Uterus (tissue), 4 donors: ENCODE results near the gene GRK5. TPM values are rescaled to one million over a fixed set of nuclear protein-coding genes. Genes with fewer than 3 reads are reported as not detected.

Experiments
- DNase-seq, 2 donors: peaks; one replicate each; pipeline ENCODE4 v3.0.0-alpha.2; 2019 to 2020
- H3K27ac ChIP-seq, 2 donors: fragments of 200-600 bp; sonication (generic); 1 replicate in 1 of 2; 2 replicates in 1 of 2; pipeline ENCODE4 v1.5.1; 2016 to 2018
- H3K27me3 ChIP-seq, 2 donors: fragments of 200-600 bp; sonication (generic); one replicate each; pipeline ENCODE4 v1.5.1; 2018 to 2019; ENCODE audit warnings: control low read depth in 1 of 2
- H3K36me3 ChIP-seq, 2 donors: fragments of 200-600 bp; sonication (generic); one replicate each; pipeline ENCODE4 v1.5.1; 2019; ENCODE audit warnings: control low read depth in 1 of 2
- H3K4me1 ChIP-seq, 2 donors: fragments of 200-600 bp; sonication (generic); one replicate each; pipeline ENCODE4 v1.5.1; 2018 to 2019; ENCODE audit warnings: control low read depth in 1 of 2
- H3K4me3 ChIP-seq, 2 donors: fragments of 200-600 bp; sonication (generic); 1 replicate in 1 of 2; 2 replicates in 1 of 2; pipeline ENCODE4 v1.5.1; 2018 to 2019; ENCODE audit warnings: mild to moderate bottlenecking in 1 of 2
- H3K9me3 ChIP-seq, 2 donors: fragments of 200-600 bp; sonication (generic); one replicate each; pipeline ENCODE4 v1.5.1; 2019; ENCODE audit warnings: control low read depth in 1 of 2
- CTCF ChIP-seq, 4 experiments: fragments of 200-600 bp in 2 of 4; fragments of 450-650 bp in 2 of 4; sonication (generic) in 2 of 4; IDR thresholded peaks; one replicate each; pipeline ENCODE4 v1.5.1; 2016 to 2019; ENCODE audit warnings: antibody characterized with exemption in 4 of 4, mild to moderate bottlenecking in 2 of 4, moderate library complexity in 1 of 4
- POLR2A ChIP-seq, 2 donors: fragments of 450-650 bp; IDR thresholded peaks; one replicate each; pipeline ENCODE4 v1.6.1; 2016; ENCODE audit warnings: antibody characterized with exemption in 2 of 2, mild to moderate bottlenecking in 1 of 2, moderate library complexity in 1 of 2
- intact Hi-C: fragments of 100-400 bp; cut with DNase I; formaldehyde crosslinking; loops from one replicate; pipeline ENCODE4 v1.15.1; 2023; ENCODE audit warnings: low total_unique reads
- total RNA-seq, 4 donors: library from RNA; depleted of rRNA in 3 of 4; stranded (reverse); fragments of >200 nt in 3 of 4; gene quantifications; one replicate each; pipeline versions ENCODE4 v1.1.0 to v1.2.4, GENCODE V29; 2014 to 2023
- donor health status: DM: yes; HTN: yes; CAD: no.

The GRK5 gene
- total RNA-seq, 4 donors from 2014 or later: 11.6 to 34.6 (median 14.1) TPM

- intact Hi-C loops: no loop called here
- Histone ChIP-seq H3K9me3 (no peaks in the 10 kb centered on the region), H3K27ac (no peak overlapping the region), H3K4me3 (no peak overlapping the region), H3K27me3 (no peaks in the 10 kb centered on the region), H3K4me1 (peaks cover 6 to 10% of the 10 kb centered on the region in 2 donors), H3K36me3 (no peaks in the 10 kb centered on the region)
- DNase-seq: no peak
- TF ChIP-seq POLR2A (IDR thresholded peaks at IDR 0.05) (no peak), CTCF (IDR thresholded peaks at IDR 0.05) (no peak)
Observed at GRCh38 chr10:119337223-119337622, 129.9 kb downstream of the GRK5 start.

- no peaks in the 10 kb centered on the region for H3K9me3 ChIP-seq
- DNase-seq: no peak
- H3K27me3 ChIP-seq: no peaks in the 10 kb centered on the region
- H3K4me3 ChIP-seq: no peak overlapping the region
- intact Hi-C loops: no loop called here
- peaks cover 7 to 10% of the 10 kb centered on the region in 2 donors for H3K4me1 ChIP-seq
- no peak overlapping the region for H3K27ac ChIP-seq
- H3K36me3 ChIP-seq: no peaks in the 10 kb centered on the region
- TF ChIP-seq CTCF (IDR thresholded peaks at IDR 0.05) (no peak), POLR2A (IDR thresholded peaks at IDR 0.05) (no peak)
Observed at GRCh38 chr10:119337796-119338432, 130.5 kb downstream of the GRK5 start.

GRCh38 chr10:119339109-119339508 is 131.7 kb downstream of the GRK5 start:
- no peak overlapping the region for H3K27ac ChIP-seq
- H3K36me3 ChIP-seq: no peaks in the 10 kb centered on the region
- no peaks in the 10 kb centered on the region for H3K27me3 ChIP-seq
- H3K9me3 ChIP-seq: no peaks in the 10 kb centered on the region
- TF ChIP-seq CTCF (IDR thresholded peaks at IDR 0.05) (no peak), POLR2A (IDR thresholded peaks at IDR 0.05) (no peak)
- H3K4me3 ChIP-seq: no peak overlapping the region
- H3K4me1 ChIP-seq: peaks cover 7 to 10% of the 10 kb centered on the region in 2 donors
- intact Hi-C loops: no loop called here
- no peak for DNase-seq

- TF ChIP-seq CTCF (IDR thresholded peaks at IDR 0.05): no peak
- TF ChIP-seq POLR2A (IDR thresholded peaks at IDR 0.05): no peak
- Histone ChIP-seq H3K36me3 (no peaks in the 10 kb centered on the region), H3K4me3 (no peak overlapping the region), H3K9me3 (no peaks in the 10 kb centered on the region), H3K27me3 (no peaks in the 10 kb centered on the region), H3K4me1 (peaks cover 7 to 10% of the 10 kb centered on the region in 2 donors), H3K27ac (peak overlapping the region; percentile 37 to 74)
- intact Hi-C loops: no loop called here
- no peak for DNase-seq
Observed at GRCh38 chr10:119340893-119341458, 133.6 kb downstream of the GRK5 start.

- Histone ChIP-seq H3K4me3 (no peak overlapping the region), H3K9me3 (no peaks in the 10 kb centered on the region), H3K36me3 (no peaks in the 10 kb centered on the region), H3K27ac (peak overlapping the region; percentile 37 to 74), H3K4me1 (peaks cover 7 to 10% of the 10 kb centered on the region in 2 donors), H3K27me3 (no peaks in the 10 kb centered on the region)
- intact Hi-C loops: no loop called here
- peak; percentile 57 to 68 for DNase-seq
- TF ChIP-seq POLR2A (IDR thresholded peaks at IDR 0.05): no peak
- TF ChIP-seq CTCF (IDR thresholded peaks at IDR 0.05): no peak
Observed at GRCh38 chr10:119341459-119342301, 134.3 kb downstream of the GRK5 start.
